GM18907 (cell line): ENCODE measurements around the gene TMED1.
"Not testable (repeated sequence)": the region's sequence is repeated elsewhere in the genome, so short reads cannot be mapped to it uniquely, and the experiment has no call there.

Source experiments
- ATAC-seq: cut with Tn5 transposase; IDR thresholded peaks from one replicate; pipeline ENCODE4 v1.9.1; 2021; ENCODE audit warnings: mild to moderate bottlenecking, moderate library complexity; ENCODE audit not compliant: unreplicated experiment

TMED1 gene

GRCh38 chr19:10835754-10836478 lies at the start of gene TMED1:
Gene TMED1 (minus strand): TSS chr19:10836212. CDS start chr19:10836191, 21 bp downstream.
- peak; percentile 70 for ATAC-seq

- ATAC-seq, result no peak
These were observed 49.5 kb upstream of the TMED1 start for GRCh38 chr19:10885201-10886169.

GRCh38 chr19:10884274-10884673 lies 48.3 kb upstream of the TMED1 start:
- no peak for ATAC-seq

- ATAC-seq, result no peak
These were observed 46.1 kb upstream of the TMED1 start for GRCh38 chr19:10882108-10882457.

GRCh38 chr19:10881403-10882107 lies 45.5 kb upstream of the TMED1 start:
- no peak for ATAC-seq

- ATAC-seq, result no peak
These were observed 42.2 kb upstream of the TMED1 start for GRCh38 chr19:10878253-10878652.

- not testable (repeated sequence) for ATAC-seq
These were observed 41.6 kb upstream of the TMED1 start for GRCh38 chr19:10877608-10878007.

- ATAC-seq, result peak; percentile 57
These were observed 40.6 kb upstream of the TMED1 start for GRCh38 chr19:10876459-10877240.

- no peak for ATAC-seq
These were observed 38.0 kb upstream of the TMED1 start for GRCh38 chr19:10874024-10874423.

- ATAC-seq, result no peak
These were observed 36.6 kb upstream of the TMED1 start for GRCh38 chr19:10872546-10873107.

- peak; percentile 11 for ATAC-seq
These were observed 35.9 kb upstream of the TMED1 start for GRCh38 chr19:10871711-10872545.

GRCh38 chr19:10870955-10871603 lies 35.1 kb upstream of the TMED1 start, which contains the start of gene CARM1:
Gene CARM1 (plus strand): TSS chr19:10871553. CDS start chr19:10871703, 150 bp downstream.
- peak; percentile 76 for ATAC-seq

- peak; percentile 1 for ATAC-seq
These were observed 34.5 kb upstream of the TMED1 start for GRCh38 chr19:10870501-10870954.

- not testable (repeated sequence) for ATAC-seq
These were observed 33.9 kb upstream of the TMED1 start for GRCh38 chr19:10869872-10870311.

GRCh38 chr19:10868872-10869547 lies 33.0 kb upstream of the TMED1 start:
- no peak for ATAC-seq

GRCh38 chr19:10866495-10866894 lies 30.5 kb upstream of the TMED1 start:
- ATAC-seq, result no peak

GRCh38 chr19:10864538-10864899 lies 28.5 kb upstream of the TMED1 start:
- peak; percentile 55 for ATAC-seq
